HL-60/S4 treated with phorbol 12-myristate 13-acetate at 8.2 ng/mL for 4 days and 3 days (cell line): ENCODE measurements around the gene DNASE1L3.

Experiments
- in situ Hi-C: fragments of 300-500 bp; cut with MboI; formaldehyde crosslinking; loops from 2 replicates; pipeline ENCODE4 v1.15.0; 2022; ENCODE audit warnings: low sequenced_read_pairs

DNASE1L3 gene

GRCh38 chr3:58164199-58164879 is 46.4 kb downstream of the DNASE1L3 start:
- in situ Hi-C loops = no loop called here

GRCh38 chr3:58163234-58163633 is 47.5 kb downstream of the DNASE1L3 start:
- in situ Hi-C loops = no loop called here

- in situ Hi-C loops = no loop called here
These were observed 49.1 kb downstream of the DNASE1L3 start for GRCh38 chr3:58161435-58162398.

- in situ Hi-C loops = no loop called here
These were observed 50.4 kb downstream of the DNASE1L3 start for GRCh38 chr3:58160399-58160798.

GRCh38 chr3:58158442-58159153 is 52.2 kb downstream of the DNASE1L3 start:
- in situ Hi-C loops = no loop called here

- in situ Hi-C loops = no loop called here
These were observed 53.1 kb downstream of the DNASE1L3 start for GRCh38 chr3:58157700-58158099.

GRCh38 chr3:58155838-58156237 is 54.9 kb downstream of the DNASE1L3 start:
- in situ Hi-C loops = no loop called here

- in situ Hi-C loops = no loop called here
These were observed 55.9 kb downstream of the DNASE1L3 start for GRCh38 chr3:58154626-58155449.

- in situ Hi-C loops = no loop called here
These were observed 57.4 kb downstream of the DNASE1L3 start for GRCh38 chr3:58153371-58153770.

GRCh38 chr3:58152225-58153015 is 58.4 kb downstream of the DNASE1L3 start:
- in situ Hi-C loops = no loop called here

- in situ Hi-C loops = no loop called here
These were observed 59.1 kb downstream of the DNASE1L3 start for GRCh38 chr3:58151637-58152036.

- in situ Hi-C loops = no loop called here
These were observed 60.0 kb downstream of the DNASE1L3 start for GRCh38 chr3:58150810-58151199.

- in situ Hi-C loops = no loop called here
These were observed 60.5 kb downstream of the DNASE1L3 start for GRCh38 chr3:58150130-58150809.

- in situ Hi-C loops = no loop called here
These were observed 62.7 kb downstream of the DNASE1L3 start for GRCh38 chr3:58148049-58148448.

GRCh38 chr3:58144478-58145325 is 66.1 kb downstream of the DNASE1L3 start:
- in situ Hi-C loops = no loop called here

GRCh38 chr3:58143417-58144055 is 67.2 kb downstream of the DNASE1L3 start:
- in situ Hi-C loops = no loop called here
